GM18502 (cell line): ENCODE results near the gene PTPN5.
A peak's percentile ranks its signal among the peaks of the same experiment; 100 is the strongest.

Source experiments
- ATAC-seq: cut with Tn5 transposase; IDR thresholded peaks from one replicate; pipeline ENCODE4 v1.9.1; 2021; ENCODE audit warnings: mild to moderate bottlenecking; ENCODE audit not compliant: unreplicated experiment, poor library complexity

The PTPN5 gene

GRCh38 chr11:18743900-18744514 is 47.6 kb downstream of the PTPN5 start:
- ATAC-seq = no peak

- no peak for ATAC-seq
Measured at GRCh38 chr11:18743365-18743764, 48.2 kb downstream of the PTPN5 start.

- no peak for ATAC-seq
Measured at GRCh38 chr11:18741783-18742182, 49.8 kb downstream of the PTPN5 start.

- no peak for ATAC-seq
Measured at GRCh38 chr11:18739685-18740084, 51.9 kb downstream of the PTPN5 start.

GRCh38 chr11:18737642-18738041 is 54.0 kb downstream of the PTPN5 start:
- ATAC-seq = no peak

- ATAC-seq = no peak
Measured at GRCh38 chr11:18736590-18737148, 54.9 kb downstream of the PTPN5 start.

- no peak for ATAC-seq
Measured at GRCh38 chr11:18733202-18733601, 58.4 kb downstream of the PTPN5 start.

GRCh38 chr11:18731949-18732821 is 59.4 kb downstream of the PTPN5 start:
- peak; percentile 71 for ATAC-seq

GRCh38 chr11:18731441-18731840 is 60.2 kb downstream of the PTPN5 start:
- peak; percentile 37 for ATAC-seq

GRCh38 chr11:18730020-18730419 is 61.6 kb downstream of the PTPN5 start:
- no peak for ATAC-seq

- ATAC-seq = no peak
Measured at GRCh38 chr11:18729426-18729825, 62.2 kb downstream of the PTPN5 start.

- no peak for ATAC-seq
Measured at GRCh38 chr11:18728658-18729057, 62.9 kb downstream of the PTPN5 start.

GRCh38 chr11:18727479-18728236 is 63.9 kb downstream of the PTPN5 start:
- ATAC-seq = peak; percentile 57

- ATAC-seq = no peak
Measured at GRCh38 chr11:18726040-18726439, 65.6 kb downstream of the PTPN5 start, which contains the start of gene IGSF22. TSS of gene IGSF22 (minus strand) at chr11:18726188. CDS start at chr11:18724236, 1,952 bp downstream.

- ATAC-seq = no peak
Measured at GRCh38 chr11:18723991-18724390, 67.6 kb downstream of the PTPN5 start.

GRCh38 chr11:18722293-18722637 is 69.3 kb downstream of the PTPN5 start:
- ATAC-seq = no peak

GRCh38 chr11:18721561-18722292 is 69.9 kb downstream of the PTPN5 start:
- peak; percentile 72 for ATAC-seq

GRCh38 chr11:18720808-18721560 is 70.6 kb downstream of the PTPN5 start:
- peak; percentile 77 for ATAC-seq

- ATAC-seq = no peak
Measured at GRCh38 chr11:18720091-18720807, 71.3 kb downstream of the PTPN5 start.
